Astrocyte (in vitro differentiated cells and primary cell): ENCODE results near the gene LIMS1. TPM values are rescaled to one million over a fixed set of nuclear protein-coding genes. Genes with fewer than 3 reads are reported as not detected.

ENCODE experiments used
- DNase-seq: peaks from one replicate; pipeline ENCODE4 v3.0.0-alpha.2; 2010; ENCODE audit warnings: low read depth
- FAIRE-seq: peaks from 2 replicates; lab custom pipeline; 2011; peaks lifted over from hg19 to GRCh38; lab: Jason Lieb, UNC
- H2AFZ ChIP-seq: 2 replicates; pipeline ENCODE4 v1.6.0; 2012; ENCODE audit warnings: low read depth, low read length, inconsistent platforms
- H3K27ac ChIP-seq: 2 replicates; pipeline ENCODE4 v1.5.1; 2011; ENCODE audit warnings: low read depth, low read length, inconsistent platforms
- H3K27me3 ChIP-seq: 2 replicates; pipeline ENCODE4 v1.6.0; 2011; ENCODE audit warnings: low read length, inconsistent platforms; ENCODE audit not compliant: insufficient read depth
- H3K36me3 ChIP-seq: 2 replicates; pipeline ENCODE4 v1.5.1; 2011; ENCODE audit warnings: low read length, inconsistent platforms; ENCODE audit not compliant: insufficient read depth
- H3K4me1 ChIP-seq: 2 replicates; pipeline ENCODE4 v1.5.1; 2011; ENCODE audit warnings: low read length, inconsistent platforms; ENCODE audit not compliant: insufficient read depth
- H3K4me2 ChIP-seq: 2 replicates; pipeline ENCODE4 v1.6.0; 2012; ENCODE audit warnings: low read length, inconsistent platforms
- H3K4me3 ChIP-seq: 2 replicates; pipeline ENCODE4 v1.5.1; 2011; ENCODE audit warnings: low read depth, mild to moderate bottlenecking, low read length, inconsistent platforms; ENCODE audit not compliant: insufficient read depth
- H3K79me2 ChIP-seq: 2 replicates; pipeline ENCODE4 v1.6.0; 2012; ENCODE audit warnings: mild to moderate bottlenecking, low read length, inconsistent platforms; ENCODE audit not compliant: insufficient read depth
- H3K9ac ChIP-seq: 2 replicates; pipeline ENCODE4 v1.6.0; 2012; ENCODE audit warnings: mild to moderate bottlenecking, low read length, inconsistent platforms
- H3K9me3 ChIP-seq: 2 replicates; pipeline ENCODE4 v1.5.1; 2012; ENCODE audit warnings: low read depth, mild to moderate bottlenecking, low read length, inconsistent platforms; ENCODE audit not compliant: insufficient read depth
- H4K20me1 ChIP-seq: 2 replicates; pipeline ENCODE4 v1.6.0; 2012; ENCODE audit warnings: low read length, inconsistent platforms; ENCODE audit not compliant: insufficient read depth
- H3K27ac Mint-ChIP-seq: one replicate; pipeline ENCODE4 v1.8.0; 2021; ENCODE audit warnings: mild to moderate bottlenecking, mixed read lengths; ENCODE audit not compliant: unreplicated experiment
- H3K27me3 Mint-ChIP-seq: one replicate; pipeline ENCODE4 v1.8.0; 2021; ENCODE audit warnings: low read depth, mixed read lengths; ENCODE audit not compliant: unreplicated experiment
- H3K36me3 Mint-ChIP-seq: one replicate; pipeline ENCODE4 v1.8.0; 2021; ENCODE audit warnings: low read depth, mixed read lengths; ENCODE audit not compliant: unreplicated experiment
- H3K4me1 Mint-ChIP-seq: one replicate; pipeline ENCODE4 v1.8.0; 2021; ENCODE audit warnings: low read depth, mixed read lengths; ENCODE audit not compliant: unreplicated experiment
- H3K4me3 Mint-ChIP-seq: one replicate; pipeline ENCODE4 v1.8.0; 2021; ENCODE audit warnings: mild to moderate bottlenecking, moderate library complexity, mixed read lengths; ENCODE audit not compliant: unreplicated experiment
- H3K9me3 Mint-ChIP-seq: one replicate; pipeline ENCODE4 v1.8.0; 2021; ENCODE audit warnings: mild to moderate bottlenecking, mixed read lengths; ENCODE audit not compliant: unreplicated experiment
- EZH2 ChIP-seq: IDR thresholded peaks from 2 replicates; pipeline ENCODE4 v1.6.1; 2012; ENCODE audit warnings: mild to moderate bottlenecking, low read length, inconsistent platforms; ENCODE audit not compliant: insufficient read depth
- total RNA-seq: library from RNA; stranded (reverse); gene quantifications from 2 replicates; pipeline ENCODE4 v1.2.1, GENCODE V29; 2021
- TF ChIP-seq, protein P1 (sequence below): IDR thresholded peaks from 2 replicates; pipeline ENCODE4 v1.5.1; 2011; ENCODE audit warnings: low read depth, mild to moderate bottlenecking, inconsistent platforms, low read length, moderate library complexity; ENCODE audit not compliant: insufficient read depth

LIMS1 gene
- total RNA-seq, 1 donor from 2014 or later = 205 TPM

DNA sequence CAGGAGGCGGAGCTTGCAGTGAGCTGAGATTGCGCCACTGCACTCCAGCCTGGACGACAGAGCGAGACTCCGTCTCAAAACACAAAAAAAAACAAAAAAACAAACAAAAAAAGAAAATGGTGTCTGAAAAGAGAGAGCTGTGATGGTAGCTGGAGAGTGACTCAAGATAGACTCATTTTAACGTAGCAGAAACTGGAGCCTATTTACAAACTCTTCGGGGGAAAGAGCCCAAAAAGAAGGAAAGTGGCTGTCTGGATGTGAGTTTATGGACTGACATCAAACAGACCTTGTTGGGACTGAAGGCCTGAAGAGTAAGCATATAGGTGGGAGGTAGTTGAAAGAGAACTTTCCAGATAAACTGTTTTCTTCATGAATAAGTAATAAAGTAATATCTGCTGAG lies 51.8 kb downstream of the LIMS1 start:
- H3K4me3 ChIP-seq = no peak overlapping the region
- peak overlapping the region; percentile 97 for H3K27ac Mint-ChIP-seq
- peaks cover 74% of the 10 kb centered on the region for H3K4me1 Mint-ChIP-seq
- H3K27ac ChIP-seq = peak overlapping the region; percentile 80
- H3K4me2 ChIP-seq = peak overlapping the region; percentile 40
- no peaks in the 10 kb centered on the region for H3K9me3 Mint-ChIP-seq
- peaks cover 98% of the 10 kb centered on the region for H3K79me2 ChIP-seq
- H3K9ac ChIP-seq = peak overlapping the region; percentile 67
- DNase-seq (peak; percentile 23), FAIRE-seq (no peak)
- peaks cover 3% of the 10 kb centered on the region for H3K36me3 Mint-ChIP-seq
- H4K20me1 ChIP-seq = no peaks in the 10 kb centered on the region
- no peak for TF ChIP-seq EZH2
- TF ChIP-seq, protein P1, sequence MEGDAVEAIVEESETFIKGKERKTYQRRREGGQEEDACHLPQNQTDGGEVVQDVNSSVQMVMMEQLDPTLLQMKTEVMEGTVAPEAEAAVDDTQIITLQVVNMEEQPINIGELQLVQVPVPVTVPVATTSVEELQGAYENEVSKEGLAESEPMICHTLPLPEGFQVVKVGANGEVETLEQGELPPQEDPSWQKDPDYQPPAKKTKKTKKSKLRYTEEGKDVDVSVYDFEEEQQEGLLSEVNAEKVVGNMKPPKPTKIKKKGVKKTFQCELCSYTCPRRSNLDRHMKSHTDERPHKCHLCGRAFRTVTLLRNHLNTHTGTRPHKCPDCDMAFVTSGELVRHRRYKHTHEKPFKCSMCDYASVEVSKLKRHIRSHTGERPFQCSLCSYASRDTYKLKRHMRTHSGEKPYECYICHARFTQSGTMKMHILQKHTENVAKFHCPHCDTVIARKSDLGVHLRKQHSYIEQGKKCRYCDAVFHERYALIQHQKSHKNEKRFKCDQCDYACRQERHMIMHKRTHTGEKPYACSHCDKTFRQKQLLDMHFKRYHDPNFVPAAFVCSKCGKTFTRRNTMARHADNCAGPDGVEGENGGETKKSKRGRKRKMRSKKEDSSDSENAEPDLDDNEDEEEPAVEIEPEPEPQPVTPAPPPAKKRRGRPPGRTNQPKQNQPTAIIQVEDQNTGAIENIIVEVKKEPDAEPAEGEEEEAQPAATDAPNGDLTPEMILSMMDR = no peak
- H3K4me3 Mint-ChIP-seq = peak overlapping the region; percentile 6
- no peak overlapping the region for H2AFZ ChIP-seq
- H3K27me3 Mint-ChIP-seq = no peaks in the 10 kb centered on the region
- H3K4me1 ChIP-seq = peaks cover 63% of the 10 kb centered on the region
- H3K36me3 ChIP-seq = no peaks in the 10 kb centered on the region
- no peaks in the 10 kb centered on the region for H3K9me3 ChIP-seq
- H3K27me3 ChIP-seq = no peaks in the 10 kb centered on the region

DNA sequence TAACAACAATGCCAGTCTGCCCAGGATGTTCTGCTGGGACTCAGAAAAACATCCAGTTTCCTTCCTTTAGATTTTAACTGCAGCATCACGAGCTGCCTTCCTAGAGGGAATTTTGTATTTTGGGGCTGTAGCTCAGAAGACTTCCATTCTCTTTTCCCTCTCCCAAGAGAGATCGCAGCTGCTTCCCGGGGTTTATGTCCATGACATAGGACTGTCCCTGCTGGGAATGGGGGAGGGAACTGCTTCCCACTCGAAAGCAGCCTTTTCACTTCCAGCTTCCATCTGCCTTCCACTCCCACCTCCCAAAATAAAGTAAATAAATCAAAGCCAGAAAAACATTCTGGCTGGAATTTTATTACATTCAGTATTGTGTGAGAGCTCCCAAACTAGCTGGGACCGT lies 52.4 kb downstream of the LIMS1 start:
- TF ChIP-seq, protein P1 = no peak
- TF ChIP-seq EZH2 = no peak
- peaks cover 98% of the 10 kb centered on the region for H3K79me2 ChIP-seq
- H3K4me1 ChIP-seq = peaks cover 59% of the 10 kb centered on the region
- Mint-ChIP-seq H3K36me3 (peaks cover 5% of the 10 kb centered on the region), H3K4me3 (no peak overlapping the region), H3K9me3 (no peaks in the 10 kb centered on the region), H3K27ac (peak overlapping the region; percentile 97), H3K4me1 (peaks cover 74% of the 10 kb centered on the region), H3K27me3 (no peaks in the 10 kb centered on the region)
- H2AFZ ChIP-seq = no peak overlapping the region
- H3K9me3 ChIP-seq = no peaks in the 10 kb centered on the region
- H3K27ac ChIP-seq = peak overlapping the region; percentile 80
- H4K20me1 ChIP-seq = no peaks in the 10 kb centered on the region
- no peaks in the 10 kb centered on the region for H3K36me3 ChIP-seq
- FAIRE-seq (no peak), DNase-seq (peak; percentile 26)
- peak overlapping the region; percentile 40 for H3K4me2 ChIP-seq
- peak overlapping the region; percentile 67 for H3K9ac ChIP-seq
- H3K27me3 ChIP-seq = no peaks in the 10 kb centered on the region
- no peak overlapping the region for H3K4me3 ChIP-seq

DNA sequence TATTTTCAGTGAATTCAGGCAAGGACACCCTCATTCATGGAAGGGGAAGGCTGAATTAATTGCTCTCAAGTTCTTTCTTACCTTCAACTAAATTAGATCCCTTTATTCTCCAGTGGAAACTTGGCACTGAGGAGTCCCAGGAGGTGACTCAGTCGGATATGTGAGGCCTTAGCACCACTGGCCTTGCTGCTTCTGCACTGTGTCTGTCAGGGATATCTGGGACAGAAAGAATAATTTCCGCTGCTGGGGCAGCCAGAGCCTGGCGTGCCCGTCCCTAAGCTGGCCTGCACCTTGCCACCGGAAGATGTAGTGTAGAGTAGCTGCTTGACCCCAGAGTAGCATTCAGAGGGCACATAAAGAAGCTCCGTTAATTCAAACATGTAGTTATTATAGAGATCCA lies 53.4 kb downstream of the LIMS1 start:
- no peaks in the 10 kb centered on the region for H4K20me1 ChIP-seq
- Mint-ChIP-seq H3K27me3 (no peaks in the 10 kb centered on the region), H3K4me3 (peak overlapping the region; percentile 57), H3K27ac (peak overlapping the region; percentile 97), H3K9me3 (no peaks in the 10 kb centered on the region), H3K4me1 (peaks cover 78% of the 10 kb centered on the region), H3K36me3 (peaks cover 5% of the 10 kb centered on the region)
- H2AFZ ChIP-seq = no peak overlapping the region
- peaks cover 96% of the 10 kb centered on the region for H3K79me2 ChIP-seq
- peak overlapping the region; percentile 80 for H3K27ac ChIP-seq
- FAIRE-seq = peak; percentile 20
- H3K4me2 ChIP-seq = peak overlapping the region; percentile 40
- TF ChIP-seq, protein P1 = no peak
- H3K4me3 ChIP-seq = no peak overlapping the region
- H3K4me1 ChIP-seq = peaks cover 63% of the 10 kb centered on the region
- no peaks in the 10 kb centered on the region for H3K36me3 ChIP-seq
- peak; percentile 93 for DNase-seq
- H3K9me3 ChIP-seq = no peaks in the 10 kb centered on the region
- no peaks in the 10 kb centered on the region for H3K27me3 ChIP-seq
- H3K9ac ChIP-seq = peak overlapping the region; percentile 67
